Measurements from ENCODE around the gene TPRG1L.

Gene TPRG1L

GRCh38 chr1:3646596-3646995, 21.8 kb downstream of the TPRG1L start:
- CTCF ChIA-PET: interaction anchor here (1.4 to 2.5 kb wide), 4 partner anchors 8 to 27 kb away, joined by 3 to 9 read pairs (median 6); no protein-coding TSS in a partner anchor
- no peak for TF ChIP-seq CTCF (IDR thresholded peaks at IDR 0.05; ENCODE audit: control extremely low read depth, extremely low read depth, low read depth, missing control alignments)
- no peak for DNase-seq (ENCODE audit: extremely low spot score)
- POLR2A ChIA-PET: interaction anchor here (0.7 kb wide), 1 partner anchor 16 kb away, joined by 3 read pairs; no protein-coding TSS in a partner anchor

GRCh38 chr1:3649342-3650247, 24.8 kb downstream of the TPRG1L start, which contains the start of gene WRAP73:
TSS of gene WRAP73 (minus strand) at chr1:3650103. CDS start at chr1:3649999, 104 bp downstream.
- ChIA-PET POLR2A (no interaction called here), CTCF (interaction anchor here (0.7 to 2.2 kb wide), 8 partner anchors 9 to 27 kb away, joined by 3 to 4 read pairs (median 4); no protein-coding TSS in a partner anchor)
- peak; percentile 95 for DNase-seq (ENCODE audit: extremely low spot score)
- no peak for TF ChIP-seq CTCF (IDR thresholded peaks at IDR 0.05; ENCODE audit: control extremely low read depth, extremely low read depth, low read depth, missing control alignments)

GRCh38 chr1:3650248-3651025, 25.6 kb downstream of the TPRG1L start:
- DNase-seq (ENCODE audit: extremely low spot score): no peak
- no peak for TF ChIP-seq CTCF (IDR thresholded peaks at IDR 0.05; ENCODE audit: control extremely low read depth, extremely low read depth, low read depth, missing control alignments)
- ChIA-PET POLR2A (no interaction called here), CTCF (interaction anchor here (1.3 to 3.0 kb wide), 5 partner anchors 20 to 30 kb away, joined by 3 to 17 read pairs (median 3); no protein-coding TSS in a partner anchor)

- ChIA-PET POLR2A (interaction anchor here (0.7 kb wide), 1 partner anchor 25 kb away, joined by 3 read pairs; no protein-coding TSS in a partner anchor), CTCF (interaction anchor here (0.9 to 3.0 kb wide), 4 partner anchors 21 to 31 kb away, joined by 3 to 17 read pairs (median 4); no protein-coding TSS in a partner anchor)
- DNase-seq (ENCODE audit: extremely low spot score): no peak
- no peak for TF ChIP-seq CTCF (IDR thresholded peaks at IDR 0.05; ENCODE audit: control extremely low read depth, extremely low read depth, low read depth, missing control alignments)
Measured at GRCh38 chr1:3651026-3651929, 26.5 kb downstream of the TPRG1L start.

GRCh38 chr1:3651930-3652547, 27.2 kb downstream of the TPRG1L start, which contains the start of gene TP73:
TSS of gene TP73 (plus strand) at chr1:3652516. CDS start at chr1:3682366, 29,850 bp downstream.
- no peak for TF ChIP-seq CTCF (IDR thresholded peaks at IDR 0.05; ENCODE audit: control extremely low read depth, extremely low read depth, low read depth, missing control alignments)
- CTCF ChIA-PET: interaction anchor here (0.9 to 5.2 kb wide), 4 partner anchors 14 to 32 kb away, joined by 3 to 36 read pairs (median 10); no protein-coding TSS in a partner anchor
- POLR2A ChIA-PET: interaction anchor here (0.7 kb wide), 1 partner anchor 24 kb away, joined by 3 read pairs; no protein-coding TSS in a partner anchor
- DNase-seq (ENCODE audit: extremely low spot score): peak; percentile 77

All from GM10248 (cell line).